GM12874 (cell line): Measurements from ENCODE around the gene NIBAN1.

ENCODE experiments used
- TF ChIP-seq, protein P1 (sequence below): IDR thresholded peaks from 2 replicates; pipeline ENCODE4 v1.5.1; 2011; ENCODE audit warnings: low read depth, mild to moderate bottlenecking, control low read depth, low read length, moderate library complexity; ENCODE audit not compliant: insufficient read depth

NIBAN1 gene, protein sequence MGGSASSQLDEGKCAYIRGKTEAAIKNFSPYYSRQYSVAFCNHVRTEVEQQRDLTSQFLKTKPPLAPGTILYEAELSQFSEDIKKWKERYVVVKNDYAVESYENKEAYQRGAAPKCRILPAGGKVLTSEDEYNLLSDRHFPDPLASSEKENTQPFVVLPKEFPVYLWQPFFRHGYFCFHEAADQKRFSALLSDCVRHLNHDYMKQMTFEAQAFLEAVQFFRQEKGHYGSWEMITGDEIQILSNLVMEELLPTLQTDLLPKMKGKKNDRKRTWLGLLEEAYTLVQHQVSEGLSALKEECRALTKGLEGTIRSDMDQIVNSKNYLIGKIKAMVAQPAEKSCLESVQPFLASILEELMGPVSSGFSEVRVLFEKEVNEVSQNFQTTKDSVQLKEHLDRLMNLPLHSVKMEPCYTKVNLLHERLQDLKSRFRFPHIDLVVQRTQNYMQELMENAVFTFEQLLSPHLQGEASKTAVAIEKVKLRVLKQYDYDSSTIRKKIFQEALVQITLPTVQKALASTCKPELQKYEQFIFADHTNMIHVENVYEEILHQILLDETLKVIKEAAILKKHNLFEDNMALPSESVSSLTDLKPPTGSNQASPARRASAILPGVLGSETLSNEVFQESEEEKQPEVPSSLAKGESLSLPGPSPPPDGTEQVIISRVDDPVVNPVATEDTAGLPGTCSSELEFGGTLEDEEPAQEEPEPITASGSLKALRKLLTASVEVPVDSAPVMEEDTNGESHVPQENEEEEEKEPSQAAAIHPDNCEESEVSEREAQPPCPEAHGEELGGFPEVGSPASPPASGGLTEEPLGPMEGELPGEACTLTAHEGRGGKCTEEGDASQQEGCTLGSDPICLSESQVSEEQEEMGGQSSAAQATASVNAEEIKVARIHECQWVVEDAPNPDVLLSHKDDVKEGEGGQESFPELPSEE

DNA sequence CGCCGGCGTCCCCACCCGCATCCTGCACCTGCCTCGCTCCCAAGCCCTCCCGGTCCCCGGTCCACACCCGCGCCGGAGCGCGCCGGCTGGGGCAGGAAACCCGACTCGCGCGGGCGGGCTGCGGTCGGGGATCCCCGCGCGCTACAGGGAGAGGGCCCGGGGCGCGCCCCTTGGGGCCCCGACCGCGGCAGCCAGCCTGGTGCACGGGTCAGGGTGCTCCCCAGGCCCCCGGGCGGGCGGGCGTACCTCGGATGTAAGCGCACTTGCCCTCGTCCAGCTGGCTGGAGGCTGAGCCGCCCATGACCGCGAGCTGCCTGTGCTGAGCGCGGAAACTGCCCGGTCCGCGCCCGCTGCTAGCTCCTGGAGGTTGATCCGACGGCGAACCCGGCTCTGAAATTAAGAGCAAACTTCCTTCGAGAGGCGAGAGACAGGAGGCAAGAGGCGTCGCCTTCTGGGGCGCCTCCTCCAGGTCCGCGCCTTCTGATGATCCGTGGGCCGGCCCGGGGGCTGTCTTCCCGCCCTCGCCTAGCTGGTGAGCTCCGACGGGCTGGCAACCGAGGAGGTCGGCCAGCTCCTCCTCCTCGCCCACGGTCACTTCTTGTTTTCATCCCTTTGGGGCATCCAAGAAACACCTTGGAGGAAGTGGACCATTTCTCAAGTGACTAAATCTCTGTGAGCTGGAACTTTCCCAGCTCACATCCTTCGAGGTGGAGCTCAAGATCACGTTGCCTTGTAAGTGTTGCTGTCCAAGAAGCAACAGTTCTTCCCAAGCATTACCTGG, at the start of gene NIBAN1:
NIBAN1 (minus strand) TSS at position 453 of the 781 bp plus-strand sequence; CDS start at position 301, 152 bp downstream.
- TF ChIP-seq, protein P1, sequence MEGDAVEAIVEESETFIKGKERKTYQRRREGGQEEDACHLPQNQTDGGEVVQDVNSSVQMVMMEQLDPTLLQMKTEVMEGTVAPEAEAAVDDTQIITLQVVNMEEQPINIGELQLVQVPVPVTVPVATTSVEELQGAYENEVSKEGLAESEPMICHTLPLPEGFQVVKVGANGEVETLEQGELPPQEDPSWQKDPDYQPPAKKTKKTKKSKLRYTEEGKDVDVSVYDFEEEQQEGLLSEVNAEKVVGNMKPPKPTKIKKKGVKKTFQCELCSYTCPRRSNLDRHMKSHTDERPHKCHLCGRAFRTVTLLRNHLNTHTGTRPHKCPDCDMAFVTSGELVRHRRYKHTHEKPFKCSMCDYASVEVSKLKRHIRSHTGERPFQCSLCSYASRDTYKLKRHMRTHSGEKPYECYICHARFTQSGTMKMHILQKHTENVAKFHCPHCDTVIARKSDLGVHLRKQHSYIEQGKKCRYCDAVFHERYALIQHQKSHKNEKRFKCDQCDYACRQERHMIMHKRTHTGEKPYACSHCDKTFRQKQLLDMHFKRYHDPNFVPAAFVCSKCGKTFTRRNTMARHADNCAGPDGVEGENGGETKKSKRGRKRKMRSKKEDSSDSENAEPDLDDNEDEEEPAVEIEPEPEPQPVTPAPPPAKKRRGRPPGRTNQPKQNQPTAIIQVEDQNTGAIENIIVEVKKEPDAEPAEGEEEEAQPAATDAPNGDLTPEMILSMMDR, result no peak

DNA sequence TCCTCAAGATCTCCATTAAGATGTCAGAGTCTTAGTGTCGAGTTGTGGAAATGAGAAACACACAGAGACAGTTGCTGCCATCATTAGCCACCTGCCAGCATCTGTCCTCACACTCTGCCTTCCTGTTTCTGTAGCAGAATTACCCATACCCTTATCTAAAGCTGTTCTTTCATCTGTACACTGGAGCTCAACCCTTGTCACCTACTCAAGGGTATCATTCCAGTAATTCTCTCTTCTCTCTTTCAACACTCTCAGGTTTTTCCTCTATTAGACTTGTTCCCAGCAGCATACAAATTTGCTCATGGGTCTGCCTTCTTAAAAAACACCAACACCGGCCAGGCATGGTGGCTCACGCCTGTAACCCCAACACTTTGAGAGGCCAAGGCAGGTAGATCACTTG, 43.7 kb upstream of the NIBAN1 start:
- TF ChIP-seq, protein P1, result no peak

DNA sequence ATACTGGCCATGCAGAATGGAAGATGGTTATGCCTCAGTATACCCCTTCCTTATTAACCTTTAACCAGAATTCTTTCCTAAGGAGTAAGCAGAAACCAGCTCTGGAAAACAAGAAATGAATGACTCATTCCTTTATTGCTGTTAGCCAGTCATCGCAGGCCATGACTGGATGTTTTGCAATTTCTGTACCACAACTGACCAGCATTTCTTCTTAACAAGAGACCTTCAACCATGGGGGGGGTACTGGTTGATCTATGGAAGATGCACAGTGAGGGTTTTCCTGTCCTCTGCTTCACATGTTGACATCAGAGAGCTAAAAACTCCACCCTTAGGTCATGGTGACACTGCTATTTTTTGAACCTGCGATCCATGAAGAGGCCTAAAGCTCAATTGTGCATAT, 43.0 kb upstream of the NIBAN1 start:
- TF ChIP-seq, protein P1, result no peak

DNA sequence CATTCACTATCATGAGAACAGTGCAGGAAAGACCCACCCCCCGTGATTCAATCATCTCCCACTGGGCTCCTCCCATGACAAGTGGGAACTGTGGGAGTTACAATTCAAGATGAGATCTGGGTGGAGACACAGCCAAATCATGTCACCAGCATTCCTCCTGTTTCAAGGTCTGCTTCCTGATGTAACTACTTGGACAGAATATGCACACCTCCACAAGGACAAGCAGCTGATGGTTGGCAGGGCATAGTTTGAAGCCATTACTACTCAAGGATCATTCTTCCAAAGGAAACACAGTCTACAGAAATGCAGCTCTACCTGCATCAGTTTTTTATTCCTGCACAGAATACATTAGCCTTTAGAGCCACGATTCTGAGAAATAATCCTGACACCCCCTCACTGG, 42.6 kb upstream of the NIBAN1 start:
- TF ChIP-seq, protein P1, result no peak

DNA sequence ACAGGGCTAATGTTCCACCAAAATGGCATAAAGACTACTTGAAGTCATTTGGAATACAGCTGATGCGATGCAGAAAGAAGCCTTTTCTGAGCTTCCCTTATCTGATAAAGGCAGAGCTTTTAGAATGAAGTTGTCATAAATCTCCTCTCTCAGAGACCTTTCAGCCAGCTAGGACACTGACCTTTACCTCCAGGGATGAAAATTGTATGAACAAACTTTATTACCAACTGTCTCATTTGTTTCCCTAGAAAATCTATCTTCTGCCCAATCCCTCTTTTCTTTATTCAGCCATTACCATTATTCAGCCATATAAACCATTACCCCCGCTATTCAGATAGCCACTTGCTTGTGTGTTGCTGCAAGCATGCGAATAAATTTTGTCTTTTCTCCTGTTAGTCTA, 41.3 kb upstream of the NIBAN1 start:
- TF ChIP-seq, protein P1, result no peak

DNA sequence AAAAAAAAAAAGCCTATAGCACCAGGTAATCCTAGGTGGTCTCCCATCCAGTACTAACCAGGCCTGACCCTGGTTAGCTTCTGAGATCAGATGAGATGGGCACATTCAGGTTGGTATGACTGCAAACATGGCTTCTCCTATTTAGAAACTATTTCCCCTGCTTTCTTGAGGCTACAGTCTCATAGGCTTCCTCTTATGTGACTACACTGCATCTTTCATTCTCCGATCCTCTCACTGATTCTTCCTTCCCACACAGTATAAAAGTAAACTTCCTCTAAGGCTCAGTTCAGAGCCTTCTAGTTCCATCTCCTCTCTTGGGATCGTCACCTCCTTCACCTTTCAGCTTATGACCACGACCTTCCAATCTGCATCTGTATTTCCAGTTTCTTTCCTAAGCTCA, 40.6 kb upstream of the NIBAN1 start:
- TF ChIP-seq, protein P1, result no peak
